SK-N-MC (cell line): ENCODE results near the gene RPP30.

Experiments
- EZH2 ChIP-seq: fragments of 200-600 bp; sonication (generic); IDR thresholded peaks from one replicate; pipeline ENCODE4 v1.6.1; 2017; ENCODE audit warnings: antibody characterized with exemption
- FOXP2 ChIP-seq: optimal IDR thresholded peaks from 2 replicates; pipeline ENCODE3; 2011; ENCODE audit warnings: mild to moderate bottlenecking, moderate library complexity; ENCODE audit not compliant: insufficient read depth; ENCODE audit errors: extremely low read length, control extremely low read depth
- POLR2AphosphoS5 ChIP-seq: IDR thresholded peaks from 2 replicates; pipeline ENCODE4 v1.6.1; 2012; ENCODE audit warnings: mild to moderate bottlenecking, low read depth, low read length, borderline replicate concordance

DNA sequence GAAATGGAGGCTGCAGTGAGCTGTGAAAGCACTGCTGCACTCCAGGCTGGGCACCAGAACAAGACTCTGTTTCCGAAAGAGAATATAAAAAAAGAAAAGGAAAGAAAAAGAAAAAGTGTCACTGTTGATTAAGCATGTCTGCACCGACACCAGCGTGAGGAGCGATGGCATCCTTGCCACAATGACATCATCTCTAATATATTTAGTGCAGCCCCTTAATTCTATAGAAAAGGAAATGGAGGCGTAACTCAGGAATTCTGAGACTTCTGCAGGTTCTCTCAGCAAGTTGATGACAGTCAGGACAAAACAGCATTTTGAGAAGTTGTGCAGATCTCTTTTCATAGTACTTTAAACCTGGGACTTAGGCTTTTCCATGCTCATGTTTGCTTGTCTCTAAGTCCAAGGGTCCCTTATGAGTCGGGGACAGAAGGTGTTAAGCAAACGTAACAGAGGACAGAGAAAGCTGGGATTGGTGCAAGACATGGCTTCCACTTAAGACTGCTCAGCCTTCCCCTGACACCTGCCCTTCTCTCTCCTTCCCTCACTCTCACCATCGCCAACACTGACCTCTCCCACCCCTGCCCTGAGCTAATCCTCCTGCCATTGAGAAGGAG, 66.0 kb downstream of the RPP30 start:
- TF ChIP-seq POLR2AphosphoS5 (no peak), EZH2 (no peak), FOXP2 (no peak)
